Epithelial cell of esophagus (primary cell): ENCODE data around the gene CFAP58.
A peak's percentile ranks its signal among the peaks of the same experiment; 100 is the strongest.

ENCODE experiments used
- DNase-seq: peaks from one replicate; pipeline ENCODE4 v3.0.0; 2010; ENCODE audit warnings: low read depth
- H3K4me3 ChIP-seq: 2 replicates; pipeline ENCODE4 v1.5.1; 2011; ENCODE audit warnings: mild to moderate bottlenecking, low read length, control low read depth
- CTCF ChIP-seq: IDR thresholded peaks from 2 replicates; pipeline ENCODE4 v1.5.1; 2011; ENCODE audit warnings: low read depth, mild to moderate bottlenecking, low read length, control low read depth, inconsistent platforms; ENCODE audit not compliant: insufficient read depth; ENCODE audit errors: missing control alignments

The CFAP58 gene

DNA sequence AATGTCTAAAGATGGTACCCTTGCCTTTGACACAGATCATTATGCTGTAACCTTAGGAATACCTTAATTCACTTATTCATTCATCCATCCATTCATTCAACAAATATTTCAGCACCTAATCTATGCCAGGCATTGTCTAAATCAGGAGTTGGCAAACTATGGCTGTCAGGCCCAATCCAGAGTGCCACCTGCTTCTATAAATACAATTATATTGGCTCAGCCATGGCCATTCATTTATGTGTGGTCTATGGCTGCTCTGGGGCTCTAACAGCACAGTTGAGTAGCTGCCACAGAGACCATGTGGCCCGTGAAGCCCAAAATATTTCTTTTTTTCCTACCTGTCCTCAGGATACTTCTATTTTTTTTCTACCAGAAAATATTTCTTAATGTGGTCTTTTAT is 9.4 kb upstream of the CFAP58 start:
- TF ChIP-seq CTCF: no peak
- H3K4me3 ChIP-seq: no peak overlapping the region
- no peak for DNase-seq

DNA sequence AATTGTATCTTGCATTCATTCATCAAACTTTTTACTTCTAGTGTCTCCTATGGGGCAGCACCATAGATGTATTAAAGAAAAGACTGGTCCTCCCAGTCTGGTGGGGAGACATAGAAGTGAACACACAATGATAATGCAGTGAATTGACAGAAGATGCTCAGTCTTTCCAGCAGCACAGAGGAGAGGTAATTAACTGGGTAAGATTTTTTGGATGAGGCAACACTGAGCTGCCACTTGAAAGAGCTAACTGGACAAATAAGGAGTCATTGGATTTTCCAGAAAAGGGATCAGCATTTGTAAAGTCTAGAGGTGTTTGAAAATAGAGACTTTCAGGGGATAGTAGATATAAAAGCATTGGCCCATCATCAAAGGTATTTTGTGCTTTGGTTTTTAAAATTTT is 8.1 kb upstream of the CFAP58 start:
- DNase-seq: no peak
- no peak for TF ChIP-seq CTCF
- no peak overlapping the region for H3K4me3 ChIP-seq

GRCh38 chr10:104345941-104346340 is 7.7 kb upstream of the CFAP58 start:
- DNase-seq: no peak

DNA sequence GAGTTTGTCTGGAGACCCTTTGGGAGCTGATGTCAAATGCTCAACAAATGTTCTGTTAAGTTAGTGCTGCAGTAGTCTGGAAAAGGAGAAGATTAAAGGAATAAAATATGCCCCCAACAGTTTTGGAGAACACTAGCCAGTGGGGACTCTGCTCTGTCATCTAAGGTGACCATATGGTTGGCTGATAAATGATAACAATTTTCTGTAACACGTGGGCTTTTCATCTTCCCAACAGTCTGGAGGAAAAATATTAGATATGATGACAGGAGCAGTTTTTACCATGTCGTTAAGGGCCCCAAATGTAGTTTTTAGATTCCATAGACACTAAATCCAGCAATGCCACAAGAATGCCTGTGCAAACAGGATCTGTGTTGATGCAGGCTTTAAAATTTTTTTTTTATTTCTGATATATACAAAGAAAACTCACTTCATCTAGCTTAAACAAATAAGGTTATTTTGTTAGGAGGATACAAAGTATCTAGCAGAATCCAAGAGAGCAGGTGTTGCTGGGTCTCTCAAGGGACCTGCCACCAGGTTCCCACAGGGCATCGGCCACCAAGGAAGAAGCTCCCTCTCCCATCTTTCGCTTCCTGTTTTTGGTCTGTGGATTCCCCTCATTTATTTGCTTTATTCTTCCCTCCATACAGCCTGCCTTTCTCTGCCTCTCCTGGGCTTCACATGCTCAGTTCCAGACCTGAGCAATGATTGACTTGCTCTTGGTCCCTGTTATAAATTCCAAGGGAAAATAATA is 6.2 kb upstream of the CFAP58 start:
- no peak for DNase-seq
- H3K4me3 ChIP-seq: no peak overlapping the region
- no peak for TF ChIP-seq CTCF

More at GRCh38 chr10:104345941-104346340, 7.7 kb upstream of the CFAP58 start:
- H3K4me3 ChIP-seq: no peak overlapping the region
- no peak for TF ChIP-seq CTCF

DNA sequence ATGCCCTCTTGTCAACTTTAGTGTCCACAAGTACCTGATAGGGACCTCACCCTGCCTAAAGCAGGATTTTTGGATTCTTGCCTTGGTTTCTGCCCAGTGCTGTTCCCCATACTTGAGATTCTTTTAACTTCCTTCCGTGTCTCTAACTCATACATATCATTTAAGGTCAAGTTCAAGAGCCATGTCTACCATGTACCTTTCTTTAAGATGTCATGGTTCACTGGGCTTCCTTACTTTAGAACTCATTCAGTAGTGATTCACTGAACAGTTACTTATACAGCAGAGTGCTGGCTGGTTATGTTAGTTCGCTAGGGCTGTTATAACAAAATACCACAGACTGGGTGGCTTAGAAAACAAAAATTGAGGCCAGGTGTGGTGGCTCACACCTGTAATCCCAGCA is 5.0 kb upstream of the CFAP58 start:
- TF ChIP-seq CTCF: no peak
- no peak overlapping the region for H3K4me3 ChIP-seq
- DNase-seq: no peak

DNA sequence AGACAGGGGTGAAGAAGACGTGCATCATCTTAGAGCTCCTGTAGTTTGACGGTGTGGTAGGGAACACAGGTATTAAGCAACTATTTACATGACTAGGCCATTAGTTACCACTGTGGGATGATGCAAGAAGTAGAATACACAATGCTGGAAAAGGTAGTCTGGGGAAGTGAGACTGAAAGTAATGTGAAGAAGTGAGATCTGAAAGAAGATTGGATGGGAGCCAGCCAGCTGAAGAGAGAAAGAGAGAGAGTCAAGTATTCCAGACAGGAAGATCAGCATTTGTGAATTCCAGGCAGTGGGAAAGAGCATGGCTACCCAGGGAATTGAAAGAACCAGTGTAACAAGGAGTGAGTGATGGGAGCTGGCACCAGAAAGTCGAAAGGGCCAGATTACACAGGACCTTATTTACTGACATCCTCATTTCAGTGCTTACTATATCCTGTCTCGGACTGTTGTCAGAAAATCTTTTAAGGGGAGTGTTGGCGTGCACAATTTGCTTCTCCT is 4.0 kb upstream of the CFAP58 start:
- no peak for TF ChIP-seq CTCF
- peak; percentile 97 for DNase-seq
- H3K4me3 ChIP-seq: peak overlapping the region; percentile 10
